DOHH2 (cell line): ENCODE results near the gene MAP4K3.
A peak's percentile ranks its signal among the peaks of the same experiment; 100 is the strongest.

ENCODE experiments used
- H3F3A ChIP-seq: fragments of 200-600 bp; sonication (generic), shearing (Covaris generic); 2 replicates; pipeline ENCODE4 v1.6.0; 2016; ENCODE audit warnings: antibody characterized with exemption, mild to moderate bottlenecking; ENCODE audit not compliant: control insufficient read depth, insufficient read depth
- H3K27ac ChIP-seq: fragments of 200-600 bp; sonication (generic); 2 replicates; pipeline ENCODE4 v1.5.1; 2014; ENCODE audit warnings: low read depth, mild to moderate bottlenecking, low read length, moderate library complexity
- H3K27me3 ChIP-seq: fragments of 200-600 bp; sonication (generic); 2 replicates; pipeline ENCODE4 v1.6.1; 2014; ENCODE audit warnings: mild to moderate bottlenecking, low read length, mixed read lengths; ENCODE audit not compliant: control insufficient read depth
- H3K36me3 ChIP-seq: fragments of 200-600 bp; sonication (generic); 2 replicates; pipeline ENCODE4 v1.6.1; 2014; ENCODE audit warnings: mild to moderate bottlenecking, low read length, moderate library complexity, mixed read lengths; ENCODE audit not compliant: control insufficient read depth
- H3K4me1 ChIP-seq: fragments of 200-600 bp; sonication (generic); 2 replicates; pipeline ENCODE4 v1.6.1; 2014; ENCODE audit warnings: mild to moderate bottlenecking, low read length, mixed read lengths; ENCODE audit not compliant: control insufficient read depth
- H3K4me2 ChIP-seq: fragments of 200-600 bp; sonication (generic); 2 replicates; pipeline ENCODE4 v1.6.0; 2014; ENCODE audit warnings: mild to moderate bottlenecking, low read length, moderate library complexity
- H3K4me3 ChIP-seq: fragments of 200-600 bp; sonication (generic); 2 replicates; pipeline ENCODE4 v1.5.1; 2014; ENCODE audit warnings: mild to moderate bottlenecking, low read length, mixed read lengths
- H3K79me2 ChIP-seq: fragments of 200-600 bp; sonication (generic); 2 replicates; pipeline ENCODE4 v1.6.1; 2014; ENCODE audit warnings: mild to moderate bottlenecking, low read length, mixed read lengths; ENCODE audit not compliant: control insufficient read depth
- H3K9me2 ChIP-seq: fragments of 200-600 bp; sonication (generic); replicated peaks from 2 replicates; pipeline ENCODE4 v1.6.1; 2014; ENCODE audit warnings: mild to moderate bottlenecking, low read length, mixed read lengths; ENCODE audit not compliant: control insufficient read depth
- H3K9me3 ChIP-seq: fragments of 200-600 bp; sonication (generic); 2 replicates; pipeline ENCODE4 v1.6.1; 2014; ENCODE audit warnings: antibody characterized with exemption, low read length, mixed read lengths; ENCODE audit not compliant: control insufficient read depth, insufficient read depth
- H4K20me1 ChIP-seq: fragments of 200-600 bp; sonication (generic); 2 replicates; pipeline ENCODE4 v1.6.0; 2014; ENCODE audit warnings: low read depth, mild to moderate bottlenecking, antibody characterized with exemption, low read length, moderate library complexity; ENCODE audit not compliant: control insufficient read depth, insufficient read depth
- EZH2phosphoT487 ChIP-seq: fragments of 200-600 bp; sonication (generic); IDR thresholded peaks from 2 replicates; pipeline ENCODE4 v1.6.1; 2017; ENCODE audit warnings: borderline replicate concordance, mild to moderate bottlenecking, antibody characterized with exemption, low read length, moderate library complexity, mixed read lengths
- TF ChIP-seq, protein P1 (sequence below): fragments of 200-600 bp; sonication (generic); IDR thresholded peaks from one replicate; pipeline ENCODE4 v1.5.1; 2014; ENCODE audit warnings: antibody characterized with exemption, mild to moderate bottlenecking, low read depth, low read length; ENCODE audit not compliant: poor library complexity, severe bottlenecking

The MAP4K3 gene

DNA sequence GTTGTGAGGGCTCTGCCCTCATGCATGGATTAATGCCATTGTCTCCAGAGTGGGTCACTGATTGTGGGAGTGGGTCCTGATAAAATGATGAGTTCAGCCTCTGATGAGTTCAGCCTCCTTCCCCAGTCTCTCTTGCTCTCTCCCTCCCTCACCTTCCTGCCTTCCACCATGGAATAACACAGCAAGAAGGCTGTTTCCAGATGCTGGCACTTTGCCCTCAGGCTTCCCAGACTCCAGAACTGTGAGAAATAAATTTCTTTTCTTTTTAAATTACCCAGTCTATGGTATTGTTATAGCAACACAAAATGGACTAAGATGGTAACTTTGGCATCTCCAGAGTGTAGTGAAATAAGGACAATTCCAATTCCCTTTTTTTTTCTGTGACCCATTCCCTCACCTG is 47.1 kb upstream of the MAP4K3 start:
- no peaks in the 10 kb centered on the region for H4K20me1 ChIP-seq
- no peak overlapping the region for H3K4me2 ChIP-seq
- no peaks in the 10 kb centered on the region for H3K27me3 ChIP-seq
- no peak overlapping the region for H3K4me3 ChIP-seq
- no peaks in the 10 kb centered on the region for H3F3A ChIP-seq
- no peak overlapping the region for H3K27ac ChIP-seq
- peaks cover 25% of the 10 kb centered on the region for H3K4me1 ChIP-seq
- H3K79me2 ChIP-seq, result no peaks in the 10 kb centered on the region
- H3K9me3 ChIP-seq, result no peaks in the 10 kb centered on the region
- no peaks in the 10 kb centered on the region for H3K9me2 ChIP-seq
- no peaks in the 10 kb centered on the region for H3K36me3 ChIP-seq
- TF ChIP-seq, protein P1, sequence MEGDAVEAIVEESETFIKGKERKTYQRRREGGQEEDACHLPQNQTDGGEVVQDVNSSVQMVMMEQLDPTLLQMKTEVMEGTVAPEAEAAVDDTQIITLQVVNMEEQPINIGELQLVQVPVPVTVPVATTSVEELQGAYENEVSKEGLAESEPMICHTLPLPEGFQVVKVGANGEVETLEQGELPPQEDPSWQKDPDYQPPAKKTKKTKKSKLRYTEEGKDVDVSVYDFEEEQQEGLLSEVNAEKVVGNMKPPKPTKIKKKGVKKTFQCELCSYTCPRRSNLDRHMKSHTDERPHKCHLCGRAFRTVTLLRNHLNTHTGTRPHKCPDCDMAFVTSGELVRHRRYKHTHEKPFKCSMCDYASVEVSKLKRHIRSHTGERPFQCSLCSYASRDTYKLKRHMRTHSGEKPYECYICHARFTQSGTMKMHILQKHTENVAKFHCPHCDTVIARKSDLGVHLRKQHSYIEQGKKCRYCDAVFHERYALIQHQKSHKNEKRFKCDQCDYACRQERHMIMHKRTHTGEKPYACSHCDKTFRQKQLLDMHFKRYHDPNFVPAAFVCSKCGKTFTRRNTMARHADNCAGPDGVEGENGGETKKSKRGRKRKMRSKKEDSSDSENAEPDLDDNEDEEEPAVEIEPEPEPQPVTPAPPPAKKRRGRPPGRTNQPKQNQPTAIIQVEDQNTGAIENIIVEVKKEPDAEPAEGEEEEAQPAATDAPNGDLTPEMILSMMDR, result no peak
- no peak for TF ChIP-seq EZH2phosphoT487

DNA sequence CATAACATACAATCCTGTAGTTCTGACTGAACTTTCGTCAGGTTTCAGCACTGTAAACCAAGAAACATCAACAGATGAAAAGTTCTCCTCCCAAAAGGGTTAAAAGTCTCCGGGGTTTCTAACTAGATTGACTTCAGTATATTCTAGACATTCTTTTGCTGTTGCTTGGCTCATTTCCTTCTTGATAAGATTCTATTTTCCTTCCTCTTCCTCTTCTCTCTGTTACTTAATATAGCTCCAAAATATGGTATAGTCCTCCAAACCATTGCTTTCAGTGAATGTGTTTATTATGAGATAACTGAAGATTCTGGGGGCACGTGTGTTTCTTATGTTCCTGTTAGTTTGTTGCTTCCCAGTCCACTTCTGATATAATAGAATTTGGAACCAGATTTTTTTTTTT is 46.4 kb upstream of the MAP4K3 start:
- Histone ChIP-seq H3K79me2 (no peaks in the 10 kb centered on the region), H3K4me2 (peak overlapping the region; percentile 30), H4K20me1 (no peaks in the 10 kb centered on the region), H3K4me3 (no peak overlapping the region), H3K9me3 (no peaks in the 10 kb centered on the region), H3K4me1 (peaks cover 30% of the 10 kb centered on the region), H3K9me2 (no peaks in the 10 kb centered on the region), H3K27me3 (no peaks in the 10 kb centered on the region), H3K36me3 (no peaks in the 10 kb centered on the region), H3K27ac (no peak overlapping the region), H3F3A (no peaks in the 10 kb centered on the region)
- TF ChIP-seq, protein P1, result no peak
- no peak for TF ChIP-seq EZH2phosphoT487

DNA sequence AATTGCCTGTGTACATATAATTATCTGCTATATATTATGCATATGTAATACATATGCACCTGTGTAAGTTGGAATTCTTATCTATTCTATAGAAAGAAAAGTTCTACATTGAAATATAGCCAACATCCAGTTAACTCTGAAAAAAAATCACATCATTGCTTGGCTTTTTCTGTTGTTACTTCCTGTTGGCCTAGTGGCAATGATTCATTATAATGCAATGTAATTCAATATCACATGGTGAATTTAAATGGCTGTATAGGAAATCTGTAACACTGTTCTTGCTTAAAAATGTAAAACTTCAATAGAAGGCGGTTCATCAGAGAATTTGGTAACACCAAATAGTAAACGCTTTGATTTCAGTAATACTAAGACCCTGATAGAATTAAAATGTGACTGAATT is 44.5 kb upstream of the MAP4K3 start:
- Histone ChIP-seq H4K20me1 (no peaks in the 10 kb centered on the region), H3K27ac (no peak overlapping the region), H3K9me3 (no peaks in the 10 kb centered on the region), H3K27me3 (no peaks in the 10 kb centered on the region), H3K4me2 (no peak overlapping the region), H3K4me3 (no peak overlapping the region), H3K79me2 (no peaks in the 10 kb centered on the region), H3K4me1 (peaks cover 31% of the 10 kb centered on the region), H3F3A (no peaks in the 10 kb centered on the region), H3K9me2 (no peaks in the 10 kb centered on the region), H3K36me3 (no peaks in the 10 kb centered on the region)
- no peak for TF ChIP-seq EZH2phosphoT487
- TF ChIP-seq, protein P1, result no peak

DNA sequence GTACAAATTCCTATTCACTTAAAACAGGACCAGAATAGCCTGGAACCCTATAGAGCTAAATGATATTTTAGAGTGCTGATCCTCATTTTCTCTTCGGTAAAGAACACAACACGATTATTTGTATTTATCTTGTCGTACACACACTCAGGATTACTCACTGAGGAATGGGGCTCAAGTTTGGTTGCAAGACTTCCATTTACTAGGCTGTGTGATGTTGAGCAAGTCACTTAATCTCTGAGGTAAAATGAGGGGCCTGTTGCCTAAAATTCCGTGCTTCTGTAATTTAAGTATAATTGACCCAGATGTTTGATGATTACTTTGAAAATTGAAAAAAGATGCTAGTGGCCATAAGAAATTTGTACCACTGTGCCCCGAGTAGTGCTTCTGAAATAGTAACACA is 42.6 kb upstream of the MAP4K3 start:
- no peak overlapping the region for H3K4me3 ChIP-seq
- no peak overlapping the region for H3K4me2 ChIP-seq
- TF ChIP-seq EZH2phosphoT487, result no peak
- TF ChIP-seq, protein P1, result no peak
- no peaks in the 10 kb centered on the region for H3K9me2 ChIP-seq
- H3K79me2 ChIP-seq, result no peaks in the 10 kb centered on the region
- peaks cover 40% of the 10 kb centered on the region for H3K4me1 ChIP-seq
- H3K9me3 ChIP-seq, result no peaks in the 10 kb centered on the region
- no peaks in the 10 kb centered on the region for H3F3A ChIP-seq
- H3K27ac ChIP-seq, result no peak overlapping the region
- no peaks in the 10 kb centered on the region for H3K27me3 ChIP-seq
- H4K20me1 ChIP-seq, result no peaks in the 10 kb centered on the region
- no peaks in the 10 kb centered on the region for H3K36me3 ChIP-seq
